ENCODE results near the gene TIMELESS.

- TF ChIP-seq CTCF (IDR thresholded peaks at IDR 0.05; ENCODE audit: poor library complexity) (no peak), EZH2phosphoT487 (IDR thresholded peaks at IDR 0.05; ENCODE audit: low read depth, severe bottlenecking, unreplicated experiment) (no peak)
These were observed 41.1 kb upstream of the TIMELESS start for GRCh38 chr12:56490360-56490759.

Measured in hepatocyte (in vitro differentiated cells).